ENCODE measurements around the gene LCNL1. TPM values are rescaled to one million over a fixed set of nuclear protein-coding genes. Genes with fewer than 3 reads are reported as not detected.

The LCNL1 gene
- polyA plus RNA-seq, 1 donor (not counting 4 experiments of a cell fraction or from before 2014, with no cell fraction given) = not detected

DNA sequence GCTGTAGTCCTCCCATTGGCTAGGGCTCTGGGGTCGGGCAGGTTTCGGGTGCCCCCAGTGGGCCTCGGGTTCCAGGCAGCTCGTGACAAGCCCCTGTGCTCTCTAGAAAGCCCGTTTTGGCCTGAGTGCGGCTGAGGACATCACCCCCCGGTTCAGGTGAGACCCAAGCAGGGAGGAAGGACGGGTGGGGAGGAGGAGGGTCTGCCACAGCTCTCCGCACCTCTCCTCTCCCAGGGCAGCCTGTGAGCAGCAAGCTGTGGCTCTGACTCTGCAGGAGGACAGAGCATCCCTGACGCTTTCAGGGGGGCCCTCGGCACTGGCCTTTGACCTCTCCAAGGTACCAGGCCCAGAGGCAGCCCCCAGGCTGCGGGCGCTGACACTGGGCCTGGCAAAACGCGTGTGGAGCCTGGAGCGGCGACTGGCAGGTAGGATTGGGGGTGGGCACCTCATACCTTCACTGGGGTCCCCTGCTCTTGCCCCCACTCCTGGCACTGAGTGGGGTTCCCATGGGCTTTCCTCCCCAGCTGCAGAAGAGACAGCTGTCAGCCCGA, 10.1 kb downstream of the LCNL1 start:
- peak overlapping the region; percentile 64 to 76 (median 74) for H3K4me3 ChIP-seq (ENCODE audit: control insufficient read depth in 2 of 3, extremely low read depth in 1 of 3, insufficient read depth in 2 of 3, low read depth in 1 of 3, low read length in 3 of 3)
- H4K20me1 ChIP-seq (ENCODE audit: control insufficient read depth, extremely low read depth, insufficient read depth, low read length) = peaks cover 3% of the 10 kb centered on the region
- H3K79me2 ChIP-seq (ENCODE audit: control insufficient read depth, insufficient read depth, low read length) = no peaks in the 10 kb centered on the region
- peaks cover 43% of the 10 kb centered on the region for H3K4me1 ChIP-seq (ENCODE audit: control insufficient read depth, extremely low read depth, insufficient read depth, low read length)
- no peaks in the 10 kb centered on the region for H3K9me1 ChIP-seq (ENCODE audit: control insufficient read depth, extremely low read depth, insufficient read depth, low read length)
- H3K27ac ChIP-seq (ENCODE audit: control insufficient read depth, insufficient read depth, low read length) = peak overlapping the region; percentile 31
- H3K27me3 ChIP-seq (ENCODE audit: control insufficient read depth, extremely low read depth, insufficient read depth, low read length) = no peaks in the 10 kb centered on the region
- H2AFZ ChIP-seq (ENCODE audit: control insufficient read depth, low read length) = no peak overlapping the region
- no peaks in the 10 kb centered on the region for H3K9me3 ChIP-seq (ENCODE audit: control insufficient read depth, low read depth, low read length)
- DNase-seq (ENCODE audit: low read depth, low spot score) (no peak), FAIRE-seq (no peak)
- peak overlapping the region; percentile 51 for H3K9ac ChIP-seq (ENCODE audit: control insufficient read depth, extremely low read depth, insufficient read depth, low read length)
- H3K4me2 ChIP-seq (ENCODE audit: control insufficient read depth, extremely low read depth, insufficient read depth, low read depth, low read length) = peak overlapping the region; percentile 93
- dilution Hi-C loops (cut with MboI; ENCODE audit: extremely low pct_ligation_motif_present, low sequenced_read_pairs) = no loop called here
- TF ChIP-seq, protein P1, sequence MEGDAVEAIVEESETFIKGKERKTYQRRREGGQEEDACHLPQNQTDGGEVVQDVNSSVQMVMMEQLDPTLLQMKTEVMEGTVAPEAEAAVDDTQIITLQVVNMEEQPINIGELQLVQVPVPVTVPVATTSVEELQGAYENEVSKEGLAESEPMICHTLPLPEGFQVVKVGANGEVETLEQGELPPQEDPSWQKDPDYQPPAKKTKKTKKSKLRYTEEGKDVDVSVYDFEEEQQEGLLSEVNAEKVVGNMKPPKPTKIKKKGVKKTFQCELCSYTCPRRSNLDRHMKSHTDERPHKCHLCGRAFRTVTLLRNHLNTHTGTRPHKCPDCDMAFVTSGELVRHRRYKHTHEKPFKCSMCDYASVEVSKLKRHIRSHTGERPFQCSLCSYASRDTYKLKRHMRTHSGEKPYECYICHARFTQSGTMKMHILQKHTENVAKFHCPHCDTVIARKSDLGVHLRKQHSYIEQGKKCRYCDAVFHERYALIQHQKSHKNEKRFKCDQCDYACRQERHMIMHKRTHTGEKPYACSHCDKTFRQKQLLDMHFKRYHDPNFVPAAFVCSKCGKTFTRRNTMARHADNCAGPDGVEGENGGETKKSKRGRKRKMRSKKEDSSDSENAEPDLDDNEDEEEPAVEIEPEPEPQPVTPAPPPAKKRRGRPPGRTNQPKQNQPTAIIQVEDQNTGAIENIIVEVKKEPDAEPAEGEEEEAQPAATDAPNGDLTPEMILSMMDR (optimal IDR thresholded peaks at IDR 0.05 in 1 of 3, IDR thresholded peaks at IDR 0.05 in 1 of 3, conservative IDR thresholded peaks at IDR 0.05 in 1 of 3; ENCODE audit: extremely low read depth in 1 of 3, insufficient read depth in 2 of 3, low read length in 3 of 3) = no peak
- no peak for TF ChIP-seq EZH2 (IDR thresholded peaks at IDR 0.05; ENCODE audit: low read length)
- peaks cover 0 to 10% of the 10 kb centered on the region in 2 experiments for H3K36me3 ChIP-seq (ENCODE audit: control insufficient read depth in 2 of 2, extremely low read depth in 1 of 2, insufficient read depth in 2 of 2, low read length in 2 of 2)

DNA sequence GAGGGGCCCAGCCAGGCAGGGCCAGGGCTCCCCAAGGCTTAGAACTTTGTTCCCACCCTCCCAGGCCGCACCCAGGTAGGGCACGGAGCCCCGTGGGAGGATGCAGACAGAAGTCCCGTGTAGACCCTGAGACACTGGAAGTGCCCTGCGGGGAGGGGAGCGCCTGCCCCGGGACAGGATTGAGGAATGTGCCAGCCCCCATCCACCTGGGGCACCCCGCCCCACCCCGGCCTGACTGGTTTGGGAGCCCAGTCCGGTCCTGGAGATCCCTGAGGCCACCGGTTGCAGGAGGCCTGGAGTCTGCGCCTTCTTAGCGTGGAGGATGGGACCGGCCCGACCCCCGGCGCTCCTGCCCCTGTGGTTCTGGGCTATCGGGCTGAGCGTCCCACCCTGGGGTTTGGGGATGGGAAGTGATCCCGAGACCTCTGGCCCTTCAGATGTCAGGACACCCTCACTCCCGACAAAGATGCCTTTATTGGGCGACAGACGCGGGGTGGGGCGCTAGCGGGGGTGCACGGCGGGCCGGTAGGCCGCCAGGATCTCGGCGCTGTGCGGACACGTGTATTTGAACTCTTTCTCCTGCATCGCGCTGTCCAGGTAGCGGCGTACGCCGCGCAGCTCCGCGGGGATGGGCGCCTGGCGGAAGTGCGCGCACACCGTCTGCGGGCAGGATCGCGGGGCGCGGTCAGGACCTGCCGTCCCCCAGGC, 11.5 kb downstream of the LCNL1 start:
- H3K4me1 ChIP-seq (ENCODE audit: control insufficient read depth, extremely low read depth, insufficient read depth, low read length) = peaks cover 43% of the 10 kb centered on the region
- TF ChIP-seq, protein P1 (optimal IDR thresholded peaks at IDR 0.05 in 1 of 3, IDR thresholded peaks at IDR 0.05 in 1 of 3, conservative IDR thresholded peaks at IDR 0.05 in 1 of 3; ENCODE audit: extremely low read depth in 1 of 3, insufficient read depth in 2 of 3, low read length in 3 of 3) = no peak
- TF ChIP-seq EZH2 (IDR thresholded peaks at IDR 0.05; ENCODE audit: low read length) = no peak
- no peak for DNase-seq (ENCODE audit: low read depth, low spot score)

More for the DNA sequence above, 11.5 kb downstream of the LCNL1 start:
- Histone ChIP-seq H4K20me1 (ENCODE audit: control insufficient read depth, extremely low read depth, insufficient read depth, low read length) (peaks cover 3% of the 10 kb centered on the region), H3K9ac (ENCODE audit: control insufficient read depth, extremely low read depth, insufficient read depth, low read length) (no peak overlapping the region), H3K79me2 (ENCODE audit: control insufficient read depth, insufficient read depth, low read length) (no peaks in the 10 kb centered on the region), H3K9me1 (ENCODE audit: control insufficient read depth, extremely low read depth, insufficient read depth, low read length) (no peaks in the 10 kb centered on the region), H3K9me3 (ENCODE audit: control insufficient read depth, low read depth, low read length) (no peaks in the 10 kb centered on the region), H3K27me3 (ENCODE audit: control insufficient read depth, extremely low read depth, insufficient read depth, low read length) (no peaks in the 10 kb centered on the region), H3K4me3 (ENCODE audit: control insufficient read depth in 2 of 3, extremely low read depth in 1 of 3, insufficient read depth in 2 of 3, low read depth in 1 of 3, low read length in 3 of 3) (peak overlapping the region in 2 of 3 experiments; percentile 7 to 33), H3K27ac (ENCODE audit: control insufficient read depth, insufficient read depth, low read length) (no peak overlapping the region), H3K36me3 (ENCODE audit: control insufficient read depth in 2 of 2, extremely low read depth in 1 of 2, insufficient read depth in 2 of 2, low read length in 2 of 2) (peaks cover 0 to 10% of the 10 kb centered on the region in 2 experiments), H3K4me2 (ENCODE audit: control insufficient read depth, extremely low read depth, insufficient read depth, low read depth, low read length) (peak overlapping the region; percentile 32), H2AFZ (ENCODE audit: control insufficient read depth, low read length) (no peak overlapping the region)
- dilution Hi-C loops (cut with MboI; ENCODE audit: extremely low pct_ligation_motif_present, low sequenced_read_pairs) = no loop called here
- FAIRE-seq = no peak
